Stimulated activated CD4-positive, alpha-beta T cell treated with anti-CD3 and anti-CD28 coated beads, TNF-alpha, amount 100 ng/mL, for 48 hours (primary cell): ENCODE data around the gene CIBAR2.
"Not testable (repeated sequence)": the region's sequence is repeated elsewhere in the genome, so short reads cannot be mapped to it uniquely, and the experiment has no call there.

Experiments used
- DNase-seq, 3 donors: peaks; one replicate each; pipeline ENCODE4 v3.0.0-alpha.2; 2020; ENCODE audit warnings: low read depth in 3 of 3

The CIBAR2 gene

DNA sequence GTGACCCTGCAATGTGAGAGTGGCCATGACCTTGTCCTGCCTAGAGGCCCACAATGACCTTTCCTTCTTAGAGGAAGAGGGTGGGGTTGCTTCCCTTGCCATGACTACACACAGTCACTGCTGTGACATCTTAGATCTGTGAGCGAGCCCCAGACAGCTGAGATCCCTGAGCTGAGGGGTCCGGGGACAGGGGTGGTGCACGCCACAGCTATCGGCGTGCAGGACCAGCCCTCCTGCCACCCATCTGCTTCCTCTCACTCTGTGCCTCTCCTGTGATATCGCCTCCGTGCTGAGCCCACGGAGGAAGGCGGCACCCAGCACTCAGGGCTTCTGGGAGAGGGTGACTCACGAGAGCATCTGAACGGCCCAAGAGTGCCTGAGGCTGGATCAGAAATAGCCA, 49.4 kb downstream of the CIBAR2 start:
- no peak for DNase-seq

DNA sequence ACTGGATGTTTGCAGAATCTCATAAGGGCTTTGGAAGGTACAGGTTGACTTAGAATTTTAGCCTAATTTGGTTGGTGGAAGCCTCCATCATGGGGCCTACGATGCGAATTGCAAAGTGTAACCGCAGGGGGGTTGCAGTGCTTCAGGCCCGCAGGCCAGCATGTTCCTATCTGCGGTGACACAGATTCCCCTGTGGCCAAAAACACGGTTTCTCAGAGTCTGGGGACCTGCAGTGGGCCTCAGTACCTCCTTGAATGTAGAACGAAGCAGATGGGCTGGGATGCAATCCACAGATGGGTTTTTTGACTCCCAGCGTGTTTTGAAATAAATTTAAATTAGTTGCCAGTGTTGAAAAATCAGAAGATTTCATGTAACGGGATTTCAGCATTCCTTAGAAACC, 49.9 kb downstream of the CIBAR2 start:
- DNase-seq: no peak

GRCh38 chr16:85061566-85061965, 50.7 kb downstream of the CIBAR2 start:
- no peak for DNase-seq

GRCh38 chr16:85058909-85059308, 53.4 kb downstream of the CIBAR2 start:
- DNase-seq: no peak

DNA sequence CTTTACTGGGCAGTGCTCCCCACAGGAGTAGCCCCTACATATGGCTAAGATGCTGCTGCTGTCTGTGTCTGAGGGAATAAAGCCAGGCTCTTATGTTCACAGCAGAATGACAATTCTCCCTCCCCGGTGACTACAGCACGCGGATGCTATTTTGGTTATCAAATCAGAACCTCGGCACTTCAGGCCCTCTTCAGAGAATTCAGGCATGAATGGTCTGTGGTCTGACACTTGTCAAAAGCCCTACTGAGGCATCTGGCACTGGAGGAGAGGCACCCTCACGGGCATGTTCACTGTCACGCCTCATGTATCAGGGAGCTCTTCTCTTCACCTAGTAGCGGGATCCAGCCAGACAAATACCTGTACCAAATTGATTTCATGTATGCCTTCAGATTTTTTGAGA, 54.3 kb downstream of the CIBAR2 start:
- no peak for DNase-seq

- no peak for DNase-seq
These were observed 54.9 kb downstream of the CIBAR2 start for GRCh38 chr16:85057212-85057889.

- DNase-seq: no peak
These were observed 56.0 kb downstream of the CIBAR2 start for GRCh38 chr16:85056211-85056748.

DNA sequence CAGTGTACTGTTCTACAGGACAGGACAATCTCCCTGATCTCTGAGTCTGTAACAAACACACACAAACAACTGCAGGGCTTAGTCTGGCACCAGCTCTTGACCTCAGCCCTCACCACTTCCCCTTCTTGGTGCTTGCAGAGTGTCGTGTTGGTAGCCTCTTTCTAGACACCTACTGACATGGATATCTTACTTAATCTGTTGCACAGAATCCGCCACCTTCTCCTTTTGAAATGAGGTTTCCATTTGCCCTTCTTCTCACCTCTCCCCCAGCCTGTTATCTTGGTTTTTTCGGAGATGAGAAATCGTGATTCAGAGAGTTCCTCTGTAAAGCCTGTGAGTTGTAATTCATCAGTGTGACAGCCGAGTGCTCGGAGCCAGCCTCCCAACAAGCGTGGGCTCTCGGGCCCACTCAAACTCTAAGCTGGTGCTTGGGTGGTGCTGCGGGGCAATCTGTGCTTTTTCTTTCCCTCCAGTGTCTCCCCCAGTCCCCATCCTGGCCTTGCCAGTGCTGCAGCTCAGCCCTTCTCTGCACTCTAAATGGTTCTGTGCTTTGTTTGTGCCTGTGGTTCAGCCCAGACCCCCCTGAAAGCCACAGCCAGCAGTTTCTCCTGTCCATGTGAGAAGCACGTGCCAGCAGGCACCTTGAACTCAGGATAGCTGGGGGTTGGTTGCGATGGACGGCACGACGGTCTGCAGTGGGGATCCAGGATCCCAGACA, 56.6 kb downstream of the CIBAR2 start:
- DNase-seq: peak; percentile 34 to 69 (median 44)

GRCh38 chr16:85054948-85055492, 57.3 kb downstream of the CIBAR2 start:
- no peak for DNase-seq

GRCh38 chr16:85054321-85054720, 58.0 kb downstream of the CIBAR2 start:
- not testable (repeated sequence) for DNase-seq

GRCh38 chr16:85052536-85052935, 59.7 kb downstream of the CIBAR2 start:
- DNase-seq: no peak

DNA sequence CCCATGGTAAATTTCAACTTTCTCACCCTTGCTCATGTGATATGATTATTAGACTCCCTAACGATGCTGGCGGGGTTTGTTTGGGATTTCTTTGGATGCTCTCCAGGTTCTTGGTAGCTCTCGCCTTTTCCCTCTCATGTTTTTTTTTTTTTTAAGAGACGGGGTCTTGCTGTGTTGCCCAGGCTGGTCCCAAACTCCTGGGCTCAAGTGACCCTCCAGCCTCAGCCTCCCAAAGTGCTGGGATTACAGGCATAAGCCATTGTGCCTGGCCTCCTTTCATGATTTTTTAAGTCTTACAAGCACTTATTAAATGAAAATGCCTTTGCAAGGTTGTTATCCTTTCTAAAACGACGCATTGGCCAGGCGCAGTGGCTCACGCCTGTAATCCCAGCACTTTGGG, 60.6 kb downstream of the CIBAR2 start:
- DNase-seq: no peak

GRCh38 chr16:85051067-85051581, 61.1 kb downstream of the CIBAR2 start:
- no peak for DNase-seq

- DNase-seq: no peak
These were observed 62.5 kb downstream of the CIBAR2 start for GRCh38 chr16:85049706-85050305.

GRCh38 chr16:85048921-85049562, 63.2 kb downstream of the CIBAR2 start:
- no peak for DNase-seq
